Panc1 (cell line): ENCODE results near the gene CCL5. TPM values are rescaled to one million over a fixed set of nuclear protein-coding genes. Genes with fewer than 3 reads are reported as not detected.

ENCODE experiments used
- ATAC-seq: fragments of 200-7000 bp; cut with Tn5 transposase; 2 replicates; pipeline ENCODE4 v1.9.1; 2020; ENCODE audit warnings: mild to moderate bottlenecking, moderate library complexity
- BruUV-seq: library from RNA; stranded (reverse); fragments of 400-500 nt; replicated peaks from 2 replicates; lab custom pipeline; 2021; lab: Mats Ljungman, UMichigan
- CTCF ChIA-PET: fragments of 300-600 bp; sonication (Branson Sonifier 250); formaldehyde crosslinking; loops from one replicate; lab custom pipeline; 2022; ENCODE audit warnings: antibody characterized with exemption; lab: Charles Lee
- POLR2A ChIA-PET: fragments of 300-600 bp; sonication (Branson Sonifier 250); formaldehyde crosslinking; loops from one replicate; lab custom pipeline; 2022; ENCODE audit warnings: antibody characterized with exemption; lab: Charles Lee
- DNase-seq: peaks from one replicate; pipeline ENCODE4 v3.0.0-alpha.2; 2010; ENCODE audit warnings: low read depth, low spot score
- H3K27ac ChIP-seq: 2 replicates; pipeline ENCODE4 v1.5.1; 2011; ENCODE audit warnings: mild to moderate bottlenecking, low read length, inconsistent platforms
- H3K27me3 ChIP-seq: fragments of 200-500 bp; sonication (Bioruptor generic); 2 replicates; pipeline ENCODE4 v1.6.0; 2014; ENCODE audit warnings: low read length, inconsistent platforms; ENCODE audit not compliant: control insufficient read depth, insufficient read depth
- H3K36me3 ChIP-seq: fragments of 200-500 bp; sonication (Bioruptor generic); 2 replicates; pipeline ENCODE4 v1.5.1; 2014; ENCODE audit warnings: inconsistent platforms, mild to moderate bottlenecking, low read length, moderate library complexity; ENCODE audit not compliant: control insufficient read depth, insufficient read depth
- H3K4me1 ChIP-seq: 2 replicates; pipeline ENCODE4 v1.5.1; 2011; ENCODE audit warnings: inconsistent platforms, mild to moderate bottlenecking, low read length, moderate library complexity; ENCODE audit not compliant: control insufficient read depth, insufficient read depth
- H3K4me3 ChIP-seq, 2 experiments: 2 replicates each; pipeline ENCODE4 v1.5.1; 2011 to 2012; ENCODE audit warnings: low read depth in 2 of 2, low read length in 2 of 2, mild to moderate bottlenecking in 2 of 2, inconsistent platforms in 1 of 2, moderate library complexity in 1 of 2
- H3K9me3 ChIP-seq: fragments of 200-500 bp; sonication (Bioruptor generic); 2 replicates; pipeline ENCODE4 v1.5.1; 2014; ENCODE audit warnings: low read depth, mild to moderate bottlenecking, inconsistent platforms, low read length, moderate library complexity; ENCODE audit not compliant: control insufficient read depth, insufficient read depth
- CTCF ChIP-seq: fragments of 450-650 bp; IDR thresholded peaks from 2 replicates; pipeline ENCODE4 v1.5.1; 2017; ENCODE audit warnings: mild to moderate bottlenecking
- POLR2AphosphoS5 ChIP-seq: IDR thresholded peaks from 2 replicates; pipeline ENCODE4 v1.6.1; 2012; ENCODE audit warnings: mild to moderate bottlenecking, low read depth, low read length, moderate library complexity
- SIN3A ChIP-seq: IDR thresholded peaks from 2 replicates; pipeline ENCODE4 v1.6.1; 2012; ENCODE audit warnings: low read depth, mild to moderate bottlenecking, low read length, moderate library complexity, borderline replicate concordance; ENCODE audit not compliant: insufficient read depth
- TCF7L2 ChIP-seq: IDR thresholded peaks from 2 replicates; pipeline ENCODE4 v1.6.1; 2011; ENCODE audit warnings: mild to moderate bottlenecking, low read depth, low read length, inconsistent platforms
- in situ Hi-C: cut with HindIII; loops from 2 replicates; pipeline ENCODE4 v1.10.0; 2016; ENCODE audit warnings: low sequenced_read_pairs, low pct_unique_long_range_greater_than_20kb
- intact Hi-C: fragments of 100-400 bp; cut with micrococcal nuclease; formaldehyde crosslinking; loops from one replicate; pipeline ENCODE4 v1.10.0; 2022; ENCODE audit not compliant: unreplicated experiment
- total RNA-seq: library from RNA; stranded (reverse); gene quantifications from one replicate; pipeline ENCODE4 v1.2.1, GENCODE V29; 2021; ENCODE audit not compliant: unreplicated experiment
- TF ChIP-seq, protein P1 (sequence below), 2 experiments: IDR thresholded peaks; 2 replicates each; pipeline ENCODE4 v1.6.1; 2011 to 2012; ENCODE audit warnings: low read depth in 2 of 2, control low read depth in 1 of 2, low read length in 1 of 2, mild to moderate bottlenecking in 1 of 2, moderate library complexity in 1 of 2; ENCODE audit not compliant: insufficient read depth in 1 of 2

The CCL5 gene
- total RNA-seq, 1 experiment from 2014 or later = 15.9 TPM

DNA sequence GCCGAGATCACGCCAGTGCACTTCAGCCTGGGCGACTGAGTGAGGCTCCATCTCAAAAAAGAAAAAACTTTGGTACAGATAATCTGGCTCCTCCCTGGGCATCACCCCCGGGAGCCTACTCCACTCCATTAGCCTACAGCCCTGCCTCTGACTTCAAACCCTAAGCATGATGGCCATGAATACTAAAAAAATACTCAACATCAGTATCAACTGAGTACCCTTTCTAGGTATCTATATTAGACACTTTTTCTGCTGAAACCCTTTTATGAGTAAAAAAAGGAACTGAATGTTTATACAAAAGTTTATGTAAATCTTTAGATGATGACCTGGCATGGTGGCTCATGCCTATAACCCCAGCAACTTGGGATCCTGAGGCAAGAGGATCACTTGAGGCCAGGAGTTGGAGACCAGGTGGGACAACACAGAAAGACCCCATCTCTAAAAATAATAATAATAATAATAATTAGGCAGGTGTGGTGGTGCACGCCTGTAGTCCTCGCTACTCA is 43.5 kb upstream of the CCL5 start:
- ATAC-seq (no peak), DNase-seq (no peak)
- no peaks in the 10 kb centered on the region for H3K27me3 ChIP-seq
- in situ Hi-C loops = no loop called here
- no peaks in the 10 kb centered on the region for H3K9me3 ChIP-seq
- ChIA-PET POLR2A (no interaction called here), CTCF (no interaction called here)
- H3K4me1 ChIP-seq = no peaks in the 10 kb centered on the region
- intact Hi-C loops = no loop called here
- BruUV-seq = no TSS peak
- no peak overlapping the region for H3K4me3 ChIP-seq
- TF ChIP-seq, protein P1, sequence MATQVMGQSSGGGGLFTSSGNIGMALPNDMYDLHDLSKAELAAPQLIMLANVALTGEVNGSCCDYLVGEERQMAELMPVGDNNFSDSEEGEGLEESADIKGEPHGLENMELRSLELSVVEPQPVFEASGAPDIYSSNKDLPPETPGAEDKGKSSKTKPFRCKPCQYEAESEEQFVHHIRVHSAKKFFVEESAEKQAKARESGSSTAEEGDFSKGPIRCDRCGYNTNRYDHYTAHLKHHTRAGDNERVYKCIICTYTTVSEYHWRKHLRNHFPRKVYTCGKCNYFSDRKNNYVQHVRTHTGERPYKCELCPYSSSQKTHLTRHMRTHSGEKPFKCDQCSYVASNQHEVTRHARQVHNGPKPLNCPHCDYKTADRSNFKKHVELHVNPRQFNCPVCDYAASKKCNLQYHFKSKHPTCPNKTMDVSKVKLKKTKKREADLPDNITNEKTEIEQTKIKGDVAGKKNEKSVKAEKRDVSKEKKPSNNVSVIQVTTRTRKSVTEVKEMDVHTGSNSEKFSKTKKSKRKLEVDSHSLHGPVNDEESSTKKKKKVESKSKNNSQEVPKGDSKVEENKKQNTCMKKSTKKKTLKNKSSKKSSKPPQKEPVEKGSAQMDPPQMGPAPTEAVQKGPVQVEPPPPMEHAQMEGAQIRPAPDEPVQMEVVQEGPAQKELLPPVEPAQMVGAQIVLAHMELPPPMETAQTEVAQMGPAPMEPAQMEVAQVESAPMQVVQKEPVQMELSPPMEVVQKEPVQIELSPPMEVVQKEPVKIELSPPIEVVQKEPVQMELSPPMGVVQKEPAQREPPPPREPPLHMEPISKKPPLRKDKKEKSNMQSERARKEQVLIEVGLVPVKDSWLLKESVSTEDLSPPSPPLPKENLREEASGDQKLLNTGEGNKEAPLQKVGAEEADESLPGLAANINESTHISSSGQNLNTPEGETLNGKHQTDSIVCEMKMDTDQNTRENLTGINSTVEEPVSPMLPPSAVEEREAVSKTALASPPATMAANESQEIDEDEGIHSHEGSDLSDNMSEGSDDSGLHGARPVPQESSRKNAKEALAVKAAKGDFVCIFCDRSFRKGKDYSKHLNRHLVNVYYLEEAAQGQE (IDR thresholded peaks at IDR 0.05; ENCODE audit: insufficient read depth in 1 of 2, low read depth in 2 of 2, low read length in 1 of 2) = no peak
- TF ChIP-seq SIN3A (no peak), CTCF (no peak), POLR2AphosphoS5 (no peak), TCF7L2 (no peak)
- H3K36me3 ChIP-seq = no peaks in the 10 kb centered on the region
- H3K27ac ChIP-seq = no peak overlapping the region

GRCh38 chr17:35920229-35920628 is 40.1 kb upstream of the CCL5 start:
- no peak overlapping the region for H3K27ac ChIP-seq
- no peak for DNase-seq
- no peaks in the 10 kb centered on the region for H3K4me1 ChIP-seq
- no peak overlapping the region for H3K4me3 ChIP-seq
- H3K9me3 ChIP-seq = no peaks in the 10 kb centered on the region
- TF ChIP-seq, protein P1 (IDR thresholded peaks at IDR 0.05; ENCODE audit: insufficient read depth in 1 of 2, low read depth in 2 of 2, low read length in 1 of 2) = no peak
- TF ChIP-seq TCF7L2 = no peak
- no peak for TF ChIP-seq POLR2AphosphoS5
- TF ChIP-seq SIN3A = no peak
- TF ChIP-seq CTCF = no peak
- no peaks in the 10 kb centered on the region for H3K36me3 ChIP-seq
- intact Hi-C loops = no loop called here
- BruUV-seq = no TSS peak
- in situ Hi-C loops = no loop called here
- H3K27me3 ChIP-seq = no peaks in the 10 kb centered on the region
- ATAC-seq = no peak
- ChIA-PET POLR2A (no interaction called here), CTCF (no interaction called here)
